HEK293T (cell line): ENCODE data around the gene SRRM3.

Experiments used
- ARNT ChIP-seq: fragments of 450-650 bp; IDR thresholded peaks from 2 replicates; pipeline ENCODE4 v1.6.1; 2017; ENCODE audit warnings: mild to moderate bottlenecking
- BHLHE40 ChIP-seq: fragments of 450-650 bp; IDR thresholded peaks from 2 replicates; pipeline ENCODE4 v1.6.1; 2016; ENCODE audit warnings: mild to moderate bottlenecking, moderate library complexity, borderline replicate concordance
- ELF4 ChIP-seq: fragments of 450-650 bp; IDR thresholded peaks from 2 replicates; pipeline ENCODE4 v1.6.1; 2017; ENCODE audit warnings: antibody characterized with exemption
- FOXA1 ChIP-seq: fragments of 450-650 bp; IDR thresholded peaks from 2 replicates; pipeline ENCODE4 v1.6.1; 2016; ENCODE audit warnings: mild to moderate bottlenecking
- FOXK2 ChIP-seq: fragments of 450-650 bp; IDR thresholded peaks from 2 replicates; pipeline ENCODE4 v1.6.1; 2016; ENCODE audit warnings: mild to moderate bottlenecking
- FOXM1 ChIP-seq: fragments of 450-650 bp; IDR thresholded peaks from 2 replicates; pipeline ENCODE4 v1.6.1; 2017; ENCODE audit warnings: mild to moderate bottlenecking, borderline replicate concordance
- NFRKB ChIP-seq: fragments of 450-650 bp; IDR thresholded peaks from 2 replicates; pipeline ENCODE4 v1.6.1; 2016; ENCODE audit warnings: mild to moderate bottlenecking, moderate library complexity
- PKNOX1 ChIP-seq: fragments of 450-650 bp; IDR thresholded peaks from 2 replicates; pipeline ENCODE4 v1.6.1; 2016
- SP1 ChIP-seq: fragments of 450-650 bp; IDR thresholded peaks from 2 replicates; pipeline ENCODE4 v1.6.1; 2017
- SUZ12 ChIP-seq: fragments of 450-650 bp; IDR thresholded peaks from 2 replicates; pipeline ENCODE4 v1.6.1; 2016; ENCODE audit warnings: mild to moderate bottlenecking
- TARDBP ChIP-seq: fragments of 450-650 bp; IDR thresholded peaks from 2 replicates; pipeline ENCODE4 v1.6.1; 2016

DNA sequence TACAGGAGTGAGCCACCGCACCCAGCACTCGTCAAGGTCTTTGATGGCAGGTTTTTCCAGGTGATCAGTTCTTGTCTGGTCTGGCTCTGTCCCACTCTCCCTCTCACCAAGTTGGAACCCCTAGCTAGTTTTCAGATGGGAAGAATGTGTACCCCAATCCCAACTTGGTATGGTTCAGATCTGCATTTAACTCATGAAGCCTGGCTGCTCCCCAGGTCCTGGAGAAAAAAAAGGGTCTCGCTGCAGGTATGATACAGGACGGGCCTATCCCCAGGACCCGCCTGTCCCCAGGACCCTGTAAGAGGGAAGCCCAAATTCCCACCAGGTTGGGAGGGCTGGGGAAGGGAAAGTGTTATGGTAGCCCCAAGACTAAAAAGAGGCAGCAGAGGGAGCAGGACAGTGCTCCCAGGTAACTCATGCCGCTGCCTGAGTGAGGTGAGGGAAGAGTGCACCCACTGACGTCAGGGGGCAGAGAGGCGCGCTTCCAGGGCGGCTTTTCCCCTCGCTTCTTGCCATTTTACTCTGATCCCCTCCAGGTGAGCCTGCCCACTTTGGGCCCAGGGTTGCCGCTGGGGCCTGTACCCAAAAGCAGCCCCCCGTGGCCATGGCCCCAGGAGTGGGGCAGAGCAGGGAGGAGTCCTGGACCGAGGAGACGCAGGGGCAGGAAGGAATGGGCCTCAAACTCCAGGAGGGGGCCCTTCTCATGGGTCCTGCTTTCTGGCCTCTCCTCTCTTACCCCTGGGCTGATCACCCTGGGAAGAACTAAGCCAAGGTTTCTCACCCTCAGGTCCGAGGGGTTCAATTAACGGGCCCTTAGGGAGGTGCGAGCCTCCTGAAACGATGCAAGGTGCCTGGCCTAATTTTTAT is 36.4 kb upstream of the SRRM3 start:
- TF ChIP-seq BHLHE40 (no peak), SP1 (no peak), FOXM1 (no peak), PKNOX1 (no peak), ELF4 (no peak), FOXA1 (no peak), FOXK2 (no peak), NFRKB (no peak), TARDBP (no peak), SUZ12 (no peak), ARNT (no peak)
